ENCODE measurements around the gene DKK2.

- TF ChIP-seq CTCF (conservative IDR thresholded peaks at IDR 0.05 in 1 of 2, IDR thresholded peaks at IDR 0.05 in 1 of 2; ENCODE audit: extremely low read depth in 1 of 2, insufficient read depth in 1 of 2, low read depth in 1 of 2, low read length in 2 of 2) (no peak), EZH2 (IDR thresholded peaks at IDR 0.05; ENCODE audit: borderline replicate concordance, low read length) (no peak)
Observed at GRCh38 chr4:106993827-106994226, 42.3 kb downstream of the DKK2 start.

Data from mammary epithelial cell (primary cell).